Endodermal cell (in vitro differentiated cells): ENCODE results near the gene SSTR5. TPM values are rescaled to one million over a fixed set of nuclear protein-coding genes. Genes with fewer than 3 reads are reported as not detected.

Experiments
- DNase-seq: peaks from one replicate; pipeline ENCODE4 v3.0.0-alpha.2; 2017
- H3K27ac ChIP-seq: 2 replicates; pipeline ENCODE4 v1.5.1; 2013; ENCODE audit warnings: mild to moderate bottlenecking, low read depth, low read length, moderate library complexity
- H3K27me3 ChIP-seq: 2 replicates; pipeline ENCODE4 v1.6.1; 2013; ENCODE audit warnings: mild to moderate bottlenecking, low read length, moderate library complexity; ENCODE audit not compliant: insufficient read depth, control insufficient read depth, poor library complexity, severe bottlenecking
- H3K36me3 ChIP-seq: 2 replicates; pipeline ENCODE4 v1.7.0; 2013; ENCODE audit warnings: mild to moderate bottlenecking, low read length, moderate library complexity; ENCODE audit not compliant: control insufficient read depth, insufficient read depth
- H3K4me1 ChIP-seq: one replicate; pipeline ENCODE4 v1.7.0; 2013; ENCODE audit warnings: low read length; ENCODE audit not compliant: control insufficient read depth, insufficient read depth
- H3K4me3 ChIP-seq: 2 replicates; pipeline ENCODE4 v1.5.1; 2013; ENCODE audit warnings: mild to moderate bottlenecking, low read length, moderate library complexity
- H3K9ac ChIP-seq: 2 replicates; pipeline ENCODE4 v1.6.1; 2013; ENCODE audit warnings: mild to moderate bottlenecking, low read length, moderate library complexity; ENCODE audit not compliant: poor library complexity, severe bottlenecking; ENCODE audit errors: extremely low read depth
- H3K9me3 ChIP-seq: 2 replicates; pipeline ENCODE4 v1.6.1; 2013; ENCODE audit warnings: mild to moderate bottlenecking, low read length, moderate library complexity; ENCODE audit not compliant: control insufficient read depth
- H3K27ac Mint-ChIP-seq: 2 replicates; pipeline ENCODE4 v1.8.0; 2020; ENCODE audit warnings: mixed read lengths
- H3K27me3 Mint-ChIP-seq: 2 replicates; pipeline ENCODE4 v1.8.0; 2021; ENCODE audit warnings: mild to moderate bottlenecking, mixed read lengths; ENCODE audit not compliant: insufficient read depth
- H3K36me3 Mint-ChIP-seq: 2 replicates; pipeline ENCODE4 v1.8.0; 2020; ENCODE audit warnings: low read depth, mixed read lengths
- H3K4me1 Mint-ChIP-seq: 2 replicates; pipeline ENCODE4 v1.8.0; 2020; ENCODE audit warnings: mixed read lengths
- H3K4me3 Mint-ChIP-seq: 2 replicates; pipeline ENCODE4 v1.8.0; 2020; ENCODE audit warnings: mild to moderate bottlenecking, moderate library complexity, mixed read lengths
- H3K9me3 Mint-ChIP-seq: 2 replicates; pipeline ENCODE4 v1.8.0; 2020; ENCODE audit warnings: mild to moderate bottlenecking, mixed read lengths
- CTCF ChIP-seq: fragments of 200-600 bp; sonication (generic); conservative IDR thresholded peaks from 2 replicates; pipeline ENCODE4 v1.5.0; 2021; ENCODE audit warnings: antibody characterized with exemption, mild to moderate bottlenecking
- WGBS, 2 experiments: methylation state at CpG; one replicate each; pipeline versions ENCODE4 v1.1.5 to v1.1.7; 2013; ENCODE audit warnings: missing lambda C conversion rate in 2 of 2, mixed read lengths in 1 of 2; ENCODE audit not compliant: insufficient coverage in 1 of 2, insufficient read length in 1 of 2; 5-methylcytosine and 5-hydroxymethylcytosine counted together
- total RNA-seq, 2 donors: library from RNA; stranded (reverse); fragmentation: NEBNext Ultra II Directional in 1 of 2; extraction: Animal tissue kit (Norgen Biotek cat#: 25700) in 1 of 2; gene quantifications; 2 replicates in 1 of 2; 3 replicates in 1 of 2; pipeline ENCODE4 v1.2.1, GENCODE V29; 2021

SSTR5 gene
- total RNA-seq, 2 donors from 2014 or later: 0.64 to 1.3 TPM

- no peaks in the 10 kb centered on the region for H3K4me1 Mint-ChIP-seq
- no peaks in the 10 kb centered on the region for H3K36me3 Mint-ChIP-seq
- Histone ChIP-seq H3K9ac (no peak overlapping the region), H3K27me3 (peaks cover 6% of the 10 kb centered on the region), H3K36me3 (no peaks in the 10 kb centered on the region), H3K4me3 (no peak overlapping the region), H3K27ac (no peak overlapping the region), H3K9me3 (no peaks in the 10 kb centered on the region), H3K4me1 (no peaks in the 10 kb centered on the region)
- no peak overlapping the region for H3K4me3 Mint-ChIP-seq
- no peaks in the 10 kb centered on the region for H3K27me3 Mint-ChIP-seq
- H3K9me3 Mint-ChIP-seq: no peaks in the 10 kb centered on the region
- TF ChIP-seq CTCF: no peak
- H3K27ac Mint-ChIP-seq: no peak overlapping the region
- DNase-seq: no peak
- 84 to 85% methylated on average over 14 to 15 of the region's 15 CpGs for WGBS, 2 experiments
Observed at GRCh38 chr16:1028056-1028455, 44.5 kb upstream of the SSTR5 start.

- Mint-ChIP-seq H3K4me1 (no peaks in the 10 kb centered on the region), H3K36me3 (no peaks in the 10 kb centered on the region), H3K9me3 (no peaks in the 10 kb centered on the region), H3K4me3 (no peak overlapping the region), H3K27ac (no peak overlapping the region), H3K27me3 (no peaks in the 10 kb centered on the region)
- Histone ChIP-seq H3K36me3 (no peaks in the 10 kb centered on the region), H3K9ac (no peak overlapping the region), H3K9me3 (no peaks in the 10 kb centered on the region), H3K4me1 (no peaks in the 10 kb centered on the region), H3K4me3 (no peak overlapping the region), H3K27ac (no peak overlapping the region), H3K27me3 (peaks cover 6% of the 10 kb centered on the region)
- WGBS, 2 experiments: 88 to 93% methylated on average over 32 to 39 of the region's 39 CpGs
- no peak for DNase-seq
- no peak for TF ChIP-seq CTCF
Observed at GRCh38 chr16:1028524-1029258, 43.9 kb upstream of the SSTR5 start.

GRCh38 chr16:1029259-1029545, 43.3 kb upstream of the SSTR5 start:
- Histone ChIP-seq H3K27ac (no peak overlapping the region), H3K4me3 (no peak overlapping the region), H3K36me3 (no peaks in the 10 kb centered on the region), H3K27me3 (peaks cover 6% of the 10 kb centered on the region), H3K4me1 (no peaks in the 10 kb centered on the region), H3K9me3 (no peaks in the 10 kb centered on the region), H3K9ac (no peak overlapping the region)
- WGBS, 2 experiments: 92 to 94% methylated on average over 14 of the region's 14 CpGs
- Mint-ChIP-seq H3K9me3 (no peaks in the 10 kb centered on the region), H3K27me3 (no peaks in the 10 kb centered on the region), H3K4me3 (no peak overlapping the region), H3K4me1 (no peaks in the 10 kb centered on the region), H3K36me3 (no peaks in the 10 kb centered on the region), H3K27ac (no peak overlapping the region)
- TF ChIP-seq CTCF: no peak
- DNase-seq: no peak
